Stimulated activated CD4-positive, alpha-beta T cell treated with anti-CD3 and anti-CD28 coated beads, Interleukin-2, amount 100 ng/mL, for 24 hours (primary cell): Measurements from ENCODE around the gene CYTIP.

Experiments
- DNase-seq, 2 donors: peaks; one replicate each; pipeline ENCODE4 v3.0.0-alpha.2; 2020

Gene CYTIP

DNA sequence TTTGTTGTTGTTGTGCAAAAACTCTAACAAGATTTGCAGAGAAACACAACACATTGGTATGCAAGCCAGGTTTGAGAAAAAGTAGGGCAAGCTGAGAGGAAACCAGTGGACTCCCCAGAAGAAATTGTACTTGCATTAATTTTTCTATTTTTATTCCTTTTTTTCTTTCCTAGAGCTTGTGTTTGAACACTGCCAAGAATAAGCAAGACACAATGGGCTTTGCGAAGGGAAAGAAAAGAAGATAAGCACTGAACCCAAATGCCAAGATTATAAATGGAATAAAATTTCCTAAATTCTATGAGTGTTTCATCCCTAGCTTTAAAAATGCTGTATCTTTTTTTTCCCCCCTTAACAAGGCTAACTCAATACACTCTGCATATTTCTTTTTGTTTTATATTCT lies 17.0 kb upstream of the CYTIP start:
- no peak for DNase-seq

DNA sequence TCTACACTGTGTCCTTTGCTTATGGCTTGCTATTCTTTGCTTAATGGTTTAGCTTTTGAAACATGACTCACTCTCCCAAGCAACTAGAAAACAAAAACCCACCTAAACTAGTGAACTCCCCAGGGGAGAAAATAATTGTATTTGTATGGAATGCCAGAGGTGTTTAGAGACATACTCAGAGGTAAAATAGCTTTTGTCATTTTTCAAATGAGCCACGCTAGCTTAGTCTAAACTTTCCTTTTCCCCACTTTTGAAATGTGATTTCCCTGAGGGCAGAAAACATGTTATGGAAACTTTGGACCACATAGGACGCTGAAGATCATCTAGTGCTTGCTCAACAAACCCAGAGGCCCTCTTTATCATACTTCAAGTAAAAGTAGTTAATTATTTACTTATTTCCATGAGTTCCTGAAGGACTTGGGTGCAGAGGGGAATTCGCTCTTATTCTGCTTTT lies 16.5 kb upstream of the CYTIP start:
- no peak for DNase-seq

DNA sequence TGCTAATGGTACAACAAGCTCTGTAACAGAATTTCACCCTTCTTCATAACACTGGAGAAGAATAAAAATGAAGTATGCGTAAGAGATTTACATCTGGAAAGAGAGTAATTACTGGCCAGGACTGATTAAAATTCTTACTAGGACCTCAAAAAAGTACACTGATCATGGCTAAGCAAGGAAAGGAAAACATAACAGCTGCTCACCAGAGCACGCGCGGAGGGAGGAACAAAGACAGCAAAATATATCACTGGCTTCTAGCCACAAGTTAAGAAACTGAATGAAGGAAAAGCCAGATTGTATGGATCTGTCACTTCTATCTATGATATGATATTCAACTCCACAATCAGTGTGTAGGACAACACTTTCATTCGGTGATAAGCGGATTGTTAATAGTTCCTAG lies 15.6 kb upstream of the CYTIP start:
- no peak for DNase-seq

DNA sequence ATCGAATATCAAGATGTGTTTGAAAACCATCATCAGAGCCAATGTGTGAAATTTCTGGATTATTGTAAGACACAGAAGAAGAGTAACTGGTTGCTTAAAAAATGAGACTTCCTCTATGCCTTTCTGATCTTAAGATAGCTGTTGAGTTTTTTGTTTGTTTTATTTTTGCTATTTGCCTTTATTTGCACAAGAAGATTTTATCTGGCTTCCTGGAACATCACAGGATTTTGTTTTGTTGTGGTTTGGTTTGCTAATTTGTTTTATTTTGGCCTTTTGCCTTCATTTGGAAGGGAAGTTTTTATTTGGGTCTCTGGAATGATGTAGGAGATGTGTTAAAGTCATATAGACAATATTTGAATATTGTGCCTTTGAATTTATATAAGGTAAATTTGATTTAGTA lies 3.9 kb upstream of the CYTIP start:
- no peak for DNase-seq

DNA sequence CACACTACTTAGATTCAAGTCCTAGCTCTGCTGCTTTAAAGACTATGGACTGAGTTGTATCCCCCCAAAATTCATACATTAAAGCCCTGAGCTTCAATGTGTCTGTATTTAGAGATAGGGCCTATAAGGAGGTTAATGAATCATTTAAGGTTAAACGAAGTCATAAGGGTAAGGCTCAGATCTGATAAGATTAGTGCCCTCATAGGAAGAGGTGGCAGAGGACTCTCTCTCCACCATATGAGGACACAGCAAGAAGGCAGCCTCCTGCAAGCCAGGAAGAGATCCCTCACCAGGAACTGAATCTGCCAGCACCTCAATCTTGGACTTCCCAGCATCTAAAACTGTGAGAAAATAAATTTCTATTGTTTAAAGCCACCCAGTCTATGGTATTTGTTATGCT lies 3.1 kb upstream of the CYTIP start:
- no peak for DNase-seq

DNA sequence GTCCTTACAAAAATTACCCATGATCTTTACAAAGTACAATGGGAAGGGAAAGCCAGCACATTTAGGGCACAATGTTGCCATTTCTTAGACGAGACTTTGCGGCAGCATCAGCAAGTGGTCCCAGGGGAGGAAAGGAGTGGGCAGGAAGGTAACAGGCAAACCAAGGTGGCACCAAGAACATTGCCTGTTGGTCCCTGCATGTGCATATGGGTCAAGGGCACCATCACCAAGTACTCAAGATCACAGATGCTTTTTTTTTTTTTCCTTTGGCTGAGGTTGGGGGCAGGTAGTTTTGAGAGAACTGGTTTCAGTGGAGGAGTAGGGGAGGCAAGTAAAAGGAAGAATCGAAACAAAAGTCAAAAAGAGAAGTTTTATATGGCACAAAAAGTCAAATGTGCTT lies 752 bp upstream of the CYTIP start:
- DNase-seq: peak in 1 of 2 donors; percentile 48

DNA sequence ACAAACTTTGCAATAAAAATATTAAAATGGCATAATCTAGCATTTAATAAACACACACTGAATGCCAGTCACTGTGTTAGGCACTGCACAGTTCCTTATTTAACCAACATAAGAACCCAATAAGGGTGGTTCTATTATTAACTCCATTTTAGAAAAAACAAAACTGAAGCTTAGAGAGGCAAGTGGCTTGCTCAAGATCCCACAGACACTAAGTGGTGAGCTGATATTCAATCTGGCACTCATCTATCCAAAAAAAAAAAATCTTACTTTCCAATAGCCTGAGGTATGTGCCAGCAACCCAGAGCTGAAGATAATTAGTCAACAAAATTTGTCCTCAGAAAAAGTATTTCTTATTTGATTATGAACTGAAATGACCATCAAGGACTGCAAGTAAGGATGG lies 799 bp downstream of the CYTIP start:
- DNase-seq: no peak

DNA sequence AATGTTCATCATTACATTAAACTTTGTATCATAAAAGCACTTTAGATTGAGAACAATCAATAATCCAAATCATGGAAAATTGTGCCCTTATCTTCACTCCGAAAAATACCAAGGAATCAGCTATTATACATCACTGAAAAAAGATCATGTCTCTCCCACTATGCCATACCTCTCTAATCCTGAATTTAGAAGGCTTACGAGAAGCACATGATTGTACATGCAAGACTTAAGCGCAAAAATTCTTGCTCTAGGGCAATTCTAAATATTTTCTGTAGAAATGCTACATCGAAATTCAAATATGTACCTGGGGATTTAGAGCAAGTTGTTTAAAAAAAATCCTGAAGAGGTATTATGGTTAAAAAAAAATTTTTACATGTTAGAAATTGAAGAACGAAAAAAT lies 1.3 kb downstream of the CYTIP start:
- DNase-seq: no peak

DNA sequence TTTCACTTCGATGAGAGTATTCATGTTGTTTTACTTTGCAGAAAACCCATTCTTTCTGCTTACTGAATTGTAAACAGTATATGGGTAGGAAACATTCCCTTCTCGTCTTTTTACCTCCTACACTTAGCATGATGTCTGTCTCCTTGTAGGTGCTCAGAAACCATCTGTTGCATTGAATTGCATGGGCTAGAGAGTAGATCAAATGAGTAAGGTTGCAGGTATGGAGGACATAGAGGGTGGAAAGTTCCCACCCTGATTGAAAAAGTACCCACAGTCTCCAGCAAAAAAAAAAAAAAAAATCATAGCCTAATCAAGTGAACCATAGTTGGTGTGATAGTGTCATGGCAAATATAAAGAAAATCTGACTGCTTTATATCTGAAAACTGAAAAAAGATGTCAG lies 1.7 kb downstream of the CYTIP start:
- DNase-seq: no peak

DNA sequence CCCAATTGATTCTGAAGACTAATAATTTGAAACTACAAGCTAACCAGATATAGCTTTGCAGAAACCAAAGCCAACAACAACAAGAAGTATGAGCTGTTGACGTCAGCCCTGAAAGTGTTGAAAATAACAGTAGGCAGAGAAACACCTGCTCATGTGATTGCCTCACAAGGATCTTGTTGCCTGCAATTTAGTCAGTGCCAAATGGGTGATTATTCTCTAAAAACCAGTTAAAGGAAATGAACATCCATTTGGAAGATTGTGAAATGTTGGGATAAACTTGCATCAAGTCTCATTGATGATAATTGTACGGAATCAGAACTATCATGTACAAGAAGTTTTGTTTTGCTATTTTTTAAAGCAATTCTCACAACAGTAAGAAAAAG lies 2.8 kb downstream of the CYTIP start:
- DNase-seq: peak in 1 of 2 donors; percentile 37

DNA sequence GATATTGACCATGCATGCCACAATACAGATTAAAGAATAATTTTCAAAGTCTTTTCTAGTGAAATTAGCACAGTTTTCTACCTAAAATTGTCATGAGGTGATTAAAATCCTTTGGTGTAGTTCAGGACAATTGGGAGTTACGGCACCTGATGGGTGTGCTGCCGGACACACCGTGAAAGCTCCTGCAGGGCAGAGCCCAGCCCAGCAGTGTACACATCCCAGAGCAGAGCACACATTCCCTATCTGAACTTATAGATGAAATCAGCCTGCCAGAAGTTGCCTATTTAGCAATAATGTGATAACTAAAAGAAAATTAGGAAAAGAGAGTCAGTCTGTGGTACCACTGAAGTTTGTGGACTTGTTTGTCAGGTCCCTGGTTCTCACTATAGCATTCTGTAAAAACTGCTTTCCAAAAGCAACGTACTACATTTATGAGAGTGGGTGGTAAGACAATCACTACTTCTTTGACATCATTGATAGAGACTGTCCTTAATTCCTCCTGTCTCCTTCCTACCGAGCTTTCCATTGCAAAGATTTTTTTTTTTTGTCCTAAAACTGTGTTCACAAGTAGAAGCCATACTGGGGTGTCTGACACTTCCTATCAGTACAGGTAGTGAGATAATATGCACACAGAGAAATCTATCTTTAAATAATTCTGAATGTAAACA lies 3.4 kb downstream of the CYTIP start:
- DNase-seq: no peak

DNA sequence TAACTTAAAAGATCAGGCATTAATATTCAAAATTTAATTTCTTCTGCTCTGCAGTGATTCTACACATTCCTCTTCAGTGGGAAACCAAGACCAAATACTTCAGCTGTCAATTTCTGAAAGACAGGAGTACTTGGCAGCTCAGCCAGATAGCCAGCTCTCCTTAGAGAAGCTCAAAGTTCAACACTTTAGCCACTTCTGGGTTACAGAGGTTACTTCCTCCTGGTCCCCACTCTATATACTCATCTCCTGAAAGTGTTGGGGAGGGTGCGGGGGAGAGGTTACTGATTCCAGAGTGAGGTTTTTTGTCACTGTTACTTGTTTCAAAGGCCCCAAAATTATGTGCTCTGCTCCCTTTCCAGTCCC lies 4.1 kb downstream of the CYTIP start:
- DNase-seq: peak; percentile 58 to 66

DNA sequence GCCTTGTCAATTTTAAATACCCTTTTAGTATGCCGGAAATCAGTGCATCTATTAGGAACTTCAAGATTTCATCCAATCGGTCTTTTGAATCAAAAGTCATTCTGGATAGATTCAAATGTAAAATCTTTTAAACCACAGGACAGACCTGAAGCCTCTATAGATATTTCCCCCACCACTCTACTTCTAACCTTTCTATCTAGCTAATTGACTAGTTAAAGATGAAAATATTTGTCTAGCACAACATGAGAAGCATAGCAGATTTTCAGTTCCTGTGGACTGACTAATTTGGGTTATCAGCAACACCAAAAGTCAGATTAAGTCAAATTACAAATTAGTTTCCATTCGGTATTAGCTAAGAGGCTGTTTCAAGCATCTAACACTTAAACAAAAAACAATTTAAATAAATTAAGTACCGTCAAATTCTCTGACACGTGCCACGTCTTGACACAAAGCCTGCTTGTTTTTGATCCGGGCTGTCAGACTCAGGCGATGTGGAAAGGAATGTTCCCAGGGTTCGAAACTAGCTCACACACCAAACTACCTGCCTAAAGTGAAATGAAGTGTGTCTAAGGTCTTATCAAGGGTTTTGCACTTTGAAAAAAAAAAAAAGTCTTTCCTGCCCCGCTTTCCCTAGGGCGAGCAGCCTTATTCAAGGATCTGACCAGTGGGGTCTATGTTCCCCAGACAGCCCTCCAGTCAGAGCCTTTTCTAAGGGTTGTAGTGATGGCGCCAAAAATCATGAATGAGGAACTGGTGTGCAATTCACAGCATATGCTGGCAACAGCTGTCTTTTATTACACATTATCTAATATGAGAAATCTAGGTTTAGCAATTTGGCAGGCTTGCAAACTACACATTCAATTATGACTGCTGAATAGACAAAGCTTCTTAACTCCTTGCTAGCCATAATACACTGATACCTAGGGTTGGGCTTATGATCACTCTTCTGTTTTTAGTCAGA lies 4.7 kb downstream of the CYTIP start:
- no peak for DNase-seq

DNA sequence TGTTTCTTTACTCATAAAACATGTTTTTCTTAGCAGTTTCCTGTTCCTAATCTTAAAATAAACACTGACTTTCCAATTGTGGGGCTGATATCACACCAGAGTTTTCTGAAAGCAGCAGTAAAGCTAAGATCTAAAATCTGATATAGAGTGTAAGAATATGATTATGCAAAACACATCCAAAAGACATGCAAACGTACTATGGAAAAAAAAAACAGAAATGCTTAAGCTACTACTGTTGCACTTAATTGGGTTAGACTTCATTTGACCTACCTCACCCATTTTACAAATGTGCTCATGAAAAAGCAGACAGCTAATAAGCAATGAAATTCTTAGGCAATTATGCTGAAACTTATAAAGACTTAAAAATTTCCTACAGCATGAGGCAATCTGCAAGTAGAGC lies 10.5 kb downstream of the CYTIP start:
- DNase-seq: no peak

DNA sequence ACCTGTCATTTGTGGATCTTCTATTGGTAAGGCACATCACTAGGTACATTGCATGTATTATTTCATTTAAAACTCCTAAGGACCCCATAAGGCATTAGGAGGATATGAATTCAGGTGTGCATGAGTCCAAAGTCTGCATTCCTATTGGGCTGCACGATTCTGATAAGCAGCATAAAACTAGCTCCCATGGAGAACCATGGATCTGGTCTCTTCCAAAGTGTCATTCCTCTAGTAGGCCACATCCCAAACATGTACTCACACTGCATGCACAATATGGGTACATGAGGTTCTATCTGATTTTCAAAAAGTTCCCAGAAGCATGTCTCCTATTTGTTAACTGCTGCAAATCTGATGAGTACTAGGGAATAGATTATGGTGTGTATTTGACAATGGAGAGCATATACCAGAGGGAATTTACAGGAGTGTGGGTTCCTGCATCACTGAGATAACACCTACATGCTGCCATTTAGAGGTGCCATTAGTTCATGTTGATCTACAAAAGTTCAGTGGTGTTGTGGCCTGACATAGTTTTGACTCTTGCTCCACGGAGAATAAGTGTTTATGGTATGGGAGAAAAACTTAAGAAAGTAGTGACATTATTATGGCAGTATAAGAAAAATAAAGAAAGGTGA lies 11.3 kb downstream of the CYTIP start:
- no peak for DNase-seq

DNA sequence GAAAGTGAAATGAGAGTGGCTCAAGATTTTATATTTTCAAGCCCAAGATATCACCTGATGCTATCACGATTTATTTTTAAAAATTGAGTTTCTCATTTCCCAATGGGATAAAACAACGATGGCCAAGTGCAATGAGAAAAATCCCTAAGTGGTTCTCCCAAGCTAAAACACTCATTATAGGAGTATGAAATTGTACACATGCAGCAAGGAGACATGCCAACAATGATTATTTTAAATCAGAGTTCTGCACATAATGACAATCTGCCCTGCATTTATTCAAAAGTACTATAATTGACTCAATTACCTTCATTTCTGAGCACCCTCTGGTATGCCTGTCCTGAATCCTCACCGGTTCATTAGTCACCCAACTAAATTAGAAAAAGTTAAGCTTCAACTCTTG lies 12.7 kb downstream of the CYTIP start:
- no peak for DNase-seq

DNA sequence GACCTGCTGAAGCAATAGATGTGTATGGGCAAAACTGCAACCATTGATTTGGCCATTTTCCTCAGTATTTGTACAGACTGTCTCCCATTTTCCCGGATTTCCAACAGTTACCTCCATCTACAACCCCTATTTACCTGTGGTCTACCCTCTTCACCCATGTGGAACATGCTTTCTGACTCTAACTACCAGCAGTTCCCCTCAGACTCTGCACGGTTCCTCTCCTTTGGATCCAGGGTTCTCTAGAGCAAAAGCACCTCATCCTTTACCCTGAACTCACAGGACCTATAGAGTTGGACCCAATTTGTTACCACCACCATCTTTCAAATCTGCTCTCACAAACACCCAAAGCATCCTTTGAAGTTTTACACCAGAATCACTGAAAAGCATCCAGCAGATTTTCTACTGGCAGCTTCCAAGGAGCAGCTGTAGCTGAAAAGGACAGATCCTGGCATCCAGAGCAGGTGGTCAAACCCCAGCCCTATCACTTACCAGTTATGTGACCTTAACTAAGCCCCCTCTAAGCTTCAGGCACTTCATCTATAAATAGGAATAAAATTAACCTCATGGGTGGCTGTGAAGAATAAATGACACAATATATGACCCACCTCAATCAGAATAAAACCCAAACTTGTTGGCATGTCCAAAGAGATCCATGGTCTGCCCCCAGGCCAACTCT lies 15.3 kb downstream of the CYTIP start:
- no peak for DNase-seq

DNA sequence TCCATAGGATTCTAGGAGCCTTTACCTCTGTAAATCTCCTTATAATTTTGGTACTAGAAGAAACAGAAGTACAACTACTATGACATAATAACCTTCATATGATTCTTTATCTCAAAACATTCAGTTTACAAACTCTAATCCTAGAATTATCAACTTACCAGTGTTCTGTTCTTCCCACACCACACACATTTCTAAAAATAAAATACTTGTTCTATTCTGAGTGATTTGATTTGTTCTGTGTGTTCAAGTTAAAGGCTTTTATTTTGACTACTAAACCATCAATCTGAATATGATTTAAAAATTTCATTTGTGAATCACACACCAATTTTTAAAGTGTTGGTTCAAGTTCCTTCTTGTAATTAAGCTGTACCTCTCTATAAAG lies 16.0 kb downstream of the CYTIP start:
- DNase-seq: no peak

DNA sequence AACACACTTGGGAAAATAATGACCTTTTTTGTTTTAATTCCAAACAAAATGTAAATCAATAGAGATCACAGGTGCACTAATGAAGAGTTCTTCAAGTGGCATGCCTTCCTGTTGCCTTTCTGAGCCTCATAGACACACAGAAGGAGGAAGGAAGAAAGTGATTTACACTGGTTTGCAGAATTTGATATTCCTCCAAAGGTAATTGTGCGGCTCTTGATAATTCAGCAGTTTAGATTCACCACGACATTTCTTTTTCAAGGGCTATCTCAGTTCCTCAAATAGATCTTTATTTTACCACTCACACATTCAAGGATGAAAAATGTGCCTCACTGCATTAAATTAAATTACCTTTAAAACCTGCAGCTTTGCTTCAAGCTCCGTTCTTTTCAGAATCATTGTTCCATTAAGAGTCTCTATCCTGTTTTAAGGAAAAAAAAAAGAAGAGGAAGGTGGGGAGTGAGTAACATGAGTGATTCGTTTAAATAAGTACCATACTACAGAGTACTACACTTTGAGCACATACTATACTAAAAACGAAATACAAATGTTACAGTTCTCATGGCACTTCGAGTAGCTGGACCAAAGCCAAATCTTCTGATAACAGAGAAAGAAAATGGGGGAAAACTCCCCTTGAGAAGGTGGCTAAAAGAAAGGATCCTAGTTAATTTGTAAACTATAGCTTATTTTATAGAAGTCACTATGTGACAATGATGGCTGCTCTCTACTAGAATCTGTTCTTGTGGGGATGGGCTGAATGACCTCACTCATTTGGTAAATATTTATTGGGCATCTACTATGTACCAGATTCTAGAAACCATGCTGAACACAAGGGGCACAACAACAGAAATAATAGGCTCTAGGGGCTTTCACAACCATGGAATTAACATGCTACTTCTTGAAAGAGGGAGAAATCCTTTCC lies 16.6 kb downstream of the CYTIP start:
- no peak for DNase-seq

DNA sequence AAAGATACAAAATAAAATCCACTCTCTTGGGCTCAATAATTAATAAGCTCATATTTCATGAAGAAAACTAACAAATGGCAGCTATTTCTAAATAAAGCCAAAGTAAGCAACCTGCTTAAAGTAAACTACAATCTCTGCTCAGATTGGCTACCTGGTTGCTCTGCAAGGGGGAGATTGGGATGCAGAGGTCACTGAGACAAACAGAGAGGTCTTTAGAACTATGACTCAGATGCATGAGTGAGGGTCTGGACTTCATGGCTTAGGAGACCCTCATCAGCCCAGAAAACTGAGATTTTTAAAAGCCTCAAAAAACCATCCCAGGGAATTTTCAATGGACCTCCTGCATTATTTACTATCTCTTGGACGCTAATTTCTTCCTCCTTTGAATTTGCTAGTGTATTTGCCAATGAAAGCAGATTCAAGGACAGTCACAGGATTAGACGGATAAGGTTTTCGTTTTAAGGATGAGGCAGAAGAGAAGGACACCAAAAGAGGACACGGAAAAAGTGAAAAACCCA lies 17.4 kb downstream of the CYTIP start:
- DNase-seq: no peak

DNA sequence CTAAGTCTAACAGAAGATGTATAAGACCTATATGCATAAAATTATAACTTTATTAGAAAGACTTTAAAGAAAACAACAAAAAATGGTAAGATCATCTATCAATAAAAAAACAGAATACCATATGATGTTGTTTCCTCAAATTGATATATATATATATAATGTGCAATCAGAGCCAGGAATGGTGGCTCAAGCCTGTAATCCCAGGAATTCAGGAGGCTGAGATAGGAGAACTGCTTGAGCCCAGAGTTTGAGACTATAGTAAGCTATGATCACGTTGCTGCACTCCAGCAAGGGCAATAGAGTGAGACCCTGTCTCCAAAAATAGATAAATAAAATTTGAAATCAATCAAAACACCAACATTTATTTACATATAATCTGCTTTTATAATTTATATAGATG lies 19.5 kb downstream of the CYTIP start:
- no peak for DNase-seq

DNA sequence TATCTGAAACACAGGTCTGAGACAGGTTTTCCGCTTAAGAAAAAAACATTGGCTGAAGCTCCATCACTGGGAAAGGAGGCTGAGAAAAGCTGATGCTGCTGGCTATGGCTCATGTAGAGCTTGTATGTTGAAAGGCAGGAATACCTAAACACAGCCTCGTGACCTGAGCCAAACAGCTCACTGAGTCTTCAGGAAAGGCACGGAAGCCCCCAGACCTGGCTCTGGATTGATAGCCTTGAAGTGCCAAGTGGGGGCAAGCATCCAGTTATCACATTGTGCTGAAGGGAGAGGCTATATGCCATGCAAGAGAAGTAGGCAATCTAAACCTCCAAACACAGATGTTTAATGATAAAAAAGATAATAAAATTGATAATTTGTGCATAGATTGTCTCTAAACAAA lies 21.9 kb downstream of the CYTIP start:
- no peak for DNase-seq
